GM13976 (cell line): ENCODE data around the gene AVPR1A.
A peak's percentile ranks its signal among the peaks of the same experiment; 100 is the strongest.

Source experiments
- DNase-seq: peaks from one replicate; pipeline ENCODE4 v3.0.0; 2012; ENCODE audit warnings: low spot score
- CTCF ChIP-seq: IDR thresholded peaks from 2 replicates; pipeline ENCODE4 v1.5.1; 2012; ENCODE audit warnings: borderline replicate concordance, mild to moderate bottlenecking; ENCODE audit not compliant: insufficient read depth; ENCODE audit errors: extremely low read depth, missing control alignments, control extremely low read depth
- in situ Hi-C: fragments of 300-500 bp; cut with MboI; formaldehyde crosslinking; loops from one replicate; pipeline ENCODE4 v1.12.0; 2022; ENCODE audit warnings: low sequenced_read_pairs, mixed read lengths, inconsistent platforms; ENCODE audit not compliant: unreplicated experiment

AVPR1A gene

GRCh38 chr12:63138488-63138887, 12.5 kb downstream of the AVPR1A start:
- TF ChIP-seq CTCF, result no peak
- no peak for DNase-seq
- in situ Hi-C loops, result no loop called here

GRCh38 chr12:63133981-63134380, 17.0 kb downstream of the AVPR1A start:
- no peak for DNase-seq
- in situ Hi-C loops, result no loop called here
- no peak for TF ChIP-seq CTCF

- no peak for TF ChIP-seq CTCF
- in situ Hi-C loops, result no loop called here
- no peak for DNase-seq
Observed at GRCh38 chr12:63132201-63132600, 18.8 kb downstream of the AVPR1A start.

- no peak for TF ChIP-seq CTCF
- no peak for DNase-seq
Observed at GRCh38 chr12:63129927-63130326, 21.1 kb downstream of the AVPR1A start.

GRCh38 chr12:63124778-63125177, 26.2 kb downstream of the AVPR1A start:
- DNase-seq, result no peak

More at GRCh38 chr12:63129927-63130326, 21.1 kb downstream of the AVPR1A start:
- in situ Hi-C loops, result no loop called here

GRCh38 chr12:63103494-63104131, 47.4 kb downstream of the AVPR1A start:
- in situ Hi-C loops, result no loop called here
- peak; percentile 52 for TF ChIP-seq CTCF
- DNase-seq, result peak; percentile 27

More at GRCh38 chr12:63124778-63125177, 26.2 kb downstream of the AVPR1A start:
- in situ Hi-C loops, result no loop called here
- TF ChIP-seq CTCF, result no peak
